Right lobe of liver (tissue), 4 donors: ENCODE measurements around the gene IL1RAP.

Experiments
- POLR2A ChIP-seq: fragments of 450-650 bp; IDR thresholded peaks from one replicate; pipeline ENCODE4 v1.6.1; 2017; ENCODE audit warnings: antibody characterized with exemption, mild to moderate bottlenecking
- TF ChIP-seq, protein P1 (sequence below), 4 donors: fragments of 200-600 bp in 3 of 4; fragments of 450-650 bp in 1 of 4; IDR thresholded peaks; one replicate each; pipeline versions ENCODE4 v1.5.1 to v1.8.0; 2016 to 2022; ENCODE audit warnings: antibody characterized with exemption in 4 of 4, mild to moderate bottlenecking in 2 of 4
- donor health status: DM: no; HTN: no; CAD: no.
- donor health status: DM: no; HTN: no; CAD: no.
- donor health status: DM: no; HTN: yes; CAD: no.

DNA sequence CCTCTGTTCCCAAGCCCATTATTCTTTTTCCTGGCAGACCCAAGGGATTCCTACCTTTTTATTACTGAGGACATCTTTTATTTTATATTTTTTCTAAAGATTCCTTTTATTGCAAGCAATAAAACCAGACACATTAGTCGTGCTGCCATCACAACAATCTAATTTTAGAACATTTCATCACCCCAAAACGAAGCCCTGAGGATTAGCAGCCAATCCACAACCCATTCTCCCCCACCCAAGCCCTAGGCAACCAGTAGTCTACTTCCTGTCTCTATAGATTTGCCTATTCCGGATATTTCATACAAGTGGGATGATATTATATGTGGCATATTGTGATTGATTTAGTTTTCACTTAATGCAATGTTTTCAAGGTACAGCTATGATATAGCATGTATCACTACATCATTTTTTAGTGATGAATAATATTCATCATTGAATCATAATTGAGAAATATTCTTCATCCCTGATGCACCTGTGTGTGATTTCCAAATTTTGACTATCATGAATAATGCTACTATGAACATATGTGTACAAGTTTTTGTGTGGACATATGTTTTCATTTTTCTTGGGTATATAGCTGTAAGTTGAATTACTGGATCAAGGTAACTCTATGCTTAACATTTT is 65.7 kb downstream of the IL1RAP start:
- no peak for TF ChIP-seq POLR2A
- TF ChIP-seq, protein P1, sequence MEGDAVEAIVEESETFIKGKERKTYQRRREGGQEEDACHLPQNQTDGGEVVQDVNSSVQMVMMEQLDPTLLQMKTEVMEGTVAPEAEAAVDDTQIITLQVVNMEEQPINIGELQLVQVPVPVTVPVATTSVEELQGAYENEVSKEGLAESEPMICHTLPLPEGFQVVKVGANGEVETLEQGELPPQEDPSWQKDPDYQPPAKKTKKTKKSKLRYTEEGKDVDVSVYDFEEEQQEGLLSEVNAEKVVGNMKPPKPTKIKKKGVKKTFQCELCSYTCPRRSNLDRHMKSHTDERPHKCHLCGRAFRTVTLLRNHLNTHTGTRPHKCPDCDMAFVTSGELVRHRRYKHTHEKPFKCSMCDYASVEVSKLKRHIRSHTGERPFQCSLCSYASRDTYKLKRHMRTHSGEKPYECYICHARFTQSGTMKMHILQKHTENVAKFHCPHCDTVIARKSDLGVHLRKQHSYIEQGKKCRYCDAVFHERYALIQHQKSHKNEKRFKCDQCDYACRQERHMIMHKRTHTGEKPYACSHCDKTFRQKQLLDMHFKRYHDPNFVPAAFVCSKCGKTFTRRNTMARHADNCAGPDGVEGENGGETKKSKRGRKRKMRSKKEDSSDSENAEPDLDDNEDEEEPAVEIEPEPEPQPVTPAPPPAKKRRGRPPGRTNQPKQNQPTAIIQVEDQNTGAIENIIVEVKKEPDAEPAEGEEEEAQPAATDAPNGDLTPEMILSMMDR (IDR thresholded peaks at IDR 0.05): no peak
